Measurements from ENCODE around the gene EVPL. TPM values are rescaled to one million over a fixed set of nuclear protein-coding genes. Genes with fewer than 3 reads are reported as not detected.

The EVPL gene
- total and polyA plus RNA-seq, 10 of the 15 experiments (the other 5 are each of a cell fraction or from before 2014, with no cell fraction given), result 0.03 TPM; not detected in 9

GRCh38 chr17:76003915-76004314 lies 23.2 kb downstream of the EVPL start:
- DNase-seq (ENCODE audit: low read depth, low spot score) (no peak), ATAC-seq (no peak), FAIRE-seq (no peak)
- Histone ChIP-seq H3K27me3 (replicated peaks in 1 of 2; ENCODE audit: control insufficient read depth in 2 of 2, insufficient read depth in 2 of 2, low read length in 1 of 2) (no peaks in the 10 kb centered on the region), H2AFZ (ENCODE audit: control insufficient read depth, low read depth, low read length) (no peak overlapping the region), H3K79me2 (ENCODE audit: control insufficient read depth, insufficient read depth, low read length) (no peaks in the 10 kb centered on the region), H3K36me3 (ENCODE audit: control insufficient read depth in 2 of 2, insufficient read depth in 2 of 2, low read length in 1 of 2) (no peaks in the 10 kb centered on the region; a peak in 1 of 4 replicates), H3K9me3 (replicated peaks; ENCODE audit: control insufficient read depth, insufficient read depth, low read length) (no peaks in the 10 kb centered on the region), H3K4me2 (ENCODE audit: control insufficient read depth, insufficient read depth) (no peak overlapping the region), H4K20me1 (ENCODE audit: control insufficient read depth, insufficient read depth) (no peaks in the 10 kb centered on the region), H3K4me3 (no peak overlapping the region), H3K4me1 (ENCODE audit: control insufficient read depth, insufficient read depth, low read length) (no peaks in the 10 kb centered on the region), H3K27ac (ENCODE audit: control insufficient read depth, insufficient read depth) (no peak overlapping the region), H3K9ac (ENCODE audit: control insufficient read depth, insufficient read depth, low read length) (no peak overlapping the region)
- 100% methylated on average over 6 of the region's 6 CpGs for WGBS (ENCODE audit: insufficient coverage, insufficient replicate concordance, low lambda C conversion rate, missing lambda C conversion rate)
- in situ Hi-C loops (cut with MboI) (no loop called here), intact Hi-C loops (cut with micrococcal nuclease; ENCODE audit: unreplicated experiment) (no loop called here)
- ChIA-PET SMC1A (ENCODE audit: uncharacterized antibody, unreplicated experiment) (interaction anchor here (0.9 to 10.8 kb wide), 5 partner anchors 11 to 98 kb away, joined by 3 to 61 read pairs (median 6); partner anchors contain the start of gene MRPL38), CTCF (interaction anchor here (0.6 to 12.8 kb wide), 8 partner anchors 8 to 341 kb away, joined by 3 to 128 read pairs (median 4); partner anchors contain the start of genes MRPL38 and WBP2), POLR2A (interaction anchor here (0.6 to 2.2 kb wide), 5 partner anchors 12 to 271 kb away, joined by 3 to 8 read pairs (median 4); partner anchors contain the start of genes ACOX1, MRPL38 and TEN1), RAD21 (ENCODE audit: unreplicated experiment) (interaction anchor here (0.6 to 3.7 kb wide), 9 partner anchors 8 to 146 kb away, joined by 3 to 35 read pairs (median 3); partner anchors contain the start of genes FBF1 and MRPL38)
- no TSS peak for BruUV-seq (replicated peaks)
- no peak for TF ChIP-seq KAT2A (conservative IDR thresholded peaks at IDR 0.05; ENCODE audit: control insufficient read depth, low read depth, low read length)
- TF ChIP-seq RCOR1 (conservative IDR thresholded peaks at IDR 0.05; ENCODE audit: low read depth, low read length), result no peak
- TF ChIP-seq IKZF1 (conservative IDR thresholded peaks at IDR 0.05), result no peak
- no peak for TF ChIP-seq POLR2AphosphoS5 (IDR thresholded peaks at IDR 0.05; ENCODE audit: low read length)
- no peak for TF ChIP-seq DPF2 (IDR thresholded peaks at IDR 0.05)
- no peak for TF ChIP-seq PKNOX1 (IDR thresholded peaks at IDR 0.05)
- TF ChIP-seq PAX8 (IDR thresholded peaks at IDR 0.05), result no peak
- TF ChIP-seq BCL11A (IDR thresholded peaks at IDR 0.05; ENCODE audit: low read depth, low read length), result no peak
- no peak for TF ChIP-seq CREB1 (IDR thresholded peaks at IDR 0.05; ENCODE audit: low read depth)
- TF ChIP-seq PML (IDR thresholded peaks at IDR 0.05; ENCODE audit: low read length), result no peak
- TF ChIP-seq EZH2 (IDR thresholded peaks at IDR 0.05; ENCODE audit: borderline replicate concordance, control insufficient read depth, low read depth, low read length), result no peak
- TF ChIP-seq NBN (IDR thresholded peaks at IDR 0.05), result no peak
- no peak for TF ChIP-seq ZNF592 (IDR thresholded peaks at IDR 0.05)
- no peak for TF ChIP-seq ZBTB40 (IDR thresholded peaks at IDR 0.05; ENCODE audit: borderline replicate concordance)

Data from GM12878 (cell line).